CD4-positive, CD25-positive, alpha-beta regulatory T cell (primary cell): ENCODE results near the gene BNIP2. TPM values are rescaled to one million over a fixed set of nuclear protein-coding genes. Genes with fewer than 3 reads are reported as not detected.

Experiments
- ATAC-seq, 2 donors: fragments of 150-1000 bp; cut with Tn5 transposase; one replicate each; pipeline ENCODE4 v1.10.0; 2021; ENCODE audit warnings: low read depth in 2 of 2, moderate number of reproducible peaks in 2 of 2, moderate library complexity in 1 of 2
- DNase-seq, 3 donors: peaks; one replicate each; pipeline versions ENCODE4 v3.0.0 to v3.0.0-alpha.2; 2012 to 2022; ENCODE audit warnings: mixed read lengths in 1 of 3
- H3K27ac ChIP-seq: one replicate; pipeline ENCODE4 v1.7.0; 2013; ENCODE audit warnings: mild to moderate bottlenecking, low read length; ENCODE audit not compliant: insufficient read depth, poor library complexity, severe bottlenecking
- H3K27me3 ChIP-seq: one replicate; pipeline ENCODE4 v1.7.0; 2013; ENCODE audit warnings: low read length; ENCODE audit not compliant: control insufficient read depth, insufficient read depth
- H3K36me3 ChIP-seq: one replicate; pipeline ENCODE4 v1.7.0; 2013; ENCODE audit warnings: mild to moderate bottlenecking, low read length, moderate library complexity; ENCODE audit not compliant: control insufficient read depth, insufficient read depth
- H3K4me1 ChIP-seq: 2 replicates; pipeline ENCODE4 v1.7.0; 2013; ENCODE audit warnings: mild to moderate bottlenecking, low read length; ENCODE audit not compliant: insufficient read depth, control insufficient read depth, poor library complexity, severe bottlenecking
- H3K4me3 ChIP-seq: one replicate; pipeline ENCODE4 v1.7.0; 2013; ENCODE audit warnings: low read depth, mild to moderate bottlenecking, low read length, moderate library complexity
- H3K9me3 ChIP-seq, 2 experiments: 1 replicate in 1 of 2; 2 replicates in 1 of 2; pipeline ENCODE4 v1.7.0; 2013; ENCODE audit warnings: low read length in 2 of 2, mild to moderate bottlenecking in 1 of 2, moderate library complexity in 1 of 2; ENCODE audit not compliant: control insufficient read depth in 2 of 2
- H3K27ac Mint-ChIP-seq, 3 donors: one replicate each; pipeline ENCODE4 v1.8.0; 2020 to 2022; ENCODE audit warnings: mild to moderate bottlenecking in 3 of 3, mixed read lengths in 3 of 3, moderate library complexity in 2 of 3
- H3K27me3 Mint-ChIP-seq: one replicate; pipeline ENCODE4 v1.8.0; 2022; ENCODE audit warnings: mild to moderate bottlenecking, mixed read lengths
- H3K36me3 Mint-ChIP-seq: one replicate; pipeline ENCODE4 v1.8.0; 2020; ENCODE audit warnings: mixed read lengths
- H3K4me1 Mint-ChIP-seq, 4 donors: one replicate each; pipeline ENCODE4 v1.8.0; 2020 to 2022; ENCODE audit warnings: mixed read lengths in 4 of 4, mild to moderate bottlenecking in 1 of 4
- H3K4me3 Mint-ChIP-seq, 4 donors: one replicate each; pipeline ENCODE4 v1.8.0; 2020 to 2022; ENCODE audit warnings: mild to moderate bottlenecking in 4 of 4, mixed read lengths in 4 of 4, moderate library complexity in 3 of 4
- H3K9me3 Mint-ChIP-seq, 7 donors: one replicate each; pipeline ENCODE4 v1.8.0; 2020 to 2022; ENCODE audit warnings: mixed read lengths in 7 of 7, mild to moderate bottlenecking in 3 of 7, moderate library complexity in 2 of 7
- polyA plus RNA-seq, 4 donors: library from polyadenylated mRNA; unstranded; fragments of 300-500 nt; fragmentation: Illumina TruSeq; gene quantifications; one replicate each; pipeline ENCODE4 v1.2.3, GENCODE V29; 2021
- total RNA-seq: library from RNA; stranded (reverse); gene quantifications from one replicate; pipeline ENCODE4 v1.2.3, GENCODE V29; 2022

BNIP2 gene
- total and polyA plus RNA-seq, 5 donors from 2014 or later: 88.6 to 103 (median 95.0) TPM

GRCh38 chr15:59687836-59688235, 1.3 kb downstream of the BNIP2 start:
- peak; percentile 30 to 34 for ATAC-seq
- peak; percentile 24 to 80 (median 27) for DNase-seq
- no peaks in the 10 kb centered on the region for H3K27me3 Mint-ChIP-seq
- peak overlapping the region; percentile 97 to 99 (median 97) for H3K27ac Mint-ChIP-seq
- H3K4me3 ChIP-seq: peak overlapping the region; percentile 98
- peak overlapping the region; percentile 100 for H3K27ac ChIP-seq
- H3K9me3 ChIP-seq: no peaks in the 10 kb centered on the region
- peaks cover 8% of the 10 kb centered on the region for H3K36me3 Mint-ChIP-seq
- H3K4me1 ChIP-seq: peaks cover 43% of the 10 kb centered on the region
- H3K27me3 ChIP-seq: no peaks in the 10 kb centered on the region
- peaks cover 21 to 66% (median 47%) of the 10 kb centered on the region in 4 donors for H3K4me1 Mint-ChIP-seq
- H3K9me3 Mint-ChIP-seq: no peaks in the 10 kb centered on the region
- peaks cover 12% of the 10 kb centered on the region for H3K36me3 ChIP-seq
- peak overlapping the region; percentile 96 to 100 (median 98) for H3K4me3 Mint-ChIP-seq

- H3K36me3 ChIP-seq: peaks cover 20% of the 10 kb centered on the region
- Mint-ChIP-seq H3K36me3 (peaks cover 13% of the 10 kb centered on the region), H3K9me3 (no peaks in the 10 kb centered on the region), H3K27ac (peak overlapping the region in 2 of 3 donors; percentile 20 to 91), H3K4me1 (peaks cover 25 to 66% (median 49%) of the 10 kb centered on the region in 4 donors), H3K27me3 (no peaks in the 10 kb centered on the region), H3K4me3 (peak overlapping the region; percentile 22 to 67 (median 52))
- peak in 1 of 3 donors; percentile 7 for DNase-seq
- no peaks in the 10 kb centered on the region for H3K27me3 ChIP-seq
- H3K27ac ChIP-seq: no peak overlapping the region
- ATAC-seq: no peak
- no peaks in the 10 kb centered on the region for H3K9me3 ChIP-seq
- peak overlapping the region; percentile 52 for H3K4me3 ChIP-seq
- H3K4me1 ChIP-seq: peaks cover 43% of the 10 kb centered on the region
Observed at GRCh38 chr15:59686389-59686788, 2.7 kb downstream of the BNIP2 start.

DNA sequence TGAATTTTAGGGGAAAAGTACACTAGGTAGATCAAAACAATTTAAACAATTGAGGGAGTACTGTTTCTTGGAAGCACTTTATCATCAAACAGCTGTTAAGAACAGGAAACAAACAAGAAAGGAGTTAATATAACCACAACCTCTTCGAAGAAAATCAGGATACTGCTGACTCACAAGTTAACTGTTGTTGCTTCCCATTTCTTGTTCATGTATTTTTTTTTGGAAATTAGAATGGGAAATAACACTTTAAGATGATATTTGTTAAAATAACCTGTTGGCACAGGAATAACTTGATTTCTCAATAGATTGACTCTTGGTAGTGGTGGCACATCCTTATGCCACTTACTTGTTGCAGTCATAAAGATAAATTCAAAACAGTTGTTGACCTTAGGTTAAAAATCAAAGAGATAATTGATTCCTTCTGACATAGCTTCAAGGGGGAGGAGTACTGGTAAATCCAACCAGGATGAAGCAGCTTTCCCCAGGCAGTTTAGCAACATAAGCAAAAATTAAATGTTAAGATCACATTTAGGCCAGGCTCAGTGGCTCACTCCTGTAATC, 3.3 kb downstream of the BNIP2 start:
- H3K9me3 Mint-ChIP-seq: no peaks in the 10 kb centered on the region
- peaks cover 21 to 60% (median 44%) of the 10 kb centered on the region in 4 donors for H3K4me1 Mint-ChIP-seq
- H3K36me3 ChIP-seq: peaks cover 25% of the 10 kb centered on the region
- H3K27me3 Mint-ChIP-seq: no peaks in the 10 kb centered on the region
- H3K36me3 Mint-ChIP-seq: peaks cover 13% of the 10 kb centered on the region
- H3K27ac ChIP-seq: no peak overlapping the region
- DNase-seq (peak in 1 of 3 donors; percentile 45), ATAC-seq (no peak)
- H3K27me3 ChIP-seq: no peaks in the 10 kb centered on the region
- peaks cover 43% of the 10 kb centered on the region for H3K4me1 ChIP-seq
- peak overlapping the region; percentile 22 to 67 (median 52) for H3K4me3 Mint-ChIP-seq
- peak overlapping the region; percentile 52 for H3K4me3 ChIP-seq
- no peaks in the 10 kb centered on the region for H3K9me3 ChIP-seq
- H3K27ac Mint-ChIP-seq: peak overlapping the region in 1 of 3 donors; percentile 20

- DNase-seq (no peak), ATAC-seq (no peak)
- no peaks in the 10 kb centered on the region for H3K27me3 ChIP-seq
- peaks cover 15% of the 10 kb centered on the region for H3K4me1 ChIP-seq
- H3K27ac ChIP-seq: no peak overlapping the region
- H3K4me3 Mint-ChIP-seq: no peak overlapping the region
- peaks cover 37% of the 10 kb centered on the region for H3K36me3 Mint-ChIP-seq
- no peak overlapping the region for H3K4me3 ChIP-seq
- no peaks in the 10 kb centered on the region for H3K9me3 Mint-ChIP-seq
- H3K4me1 Mint-ChIP-seq: peaks cover 22 to 41% (median 30%) of the 10 kb centered on the region in 4 donors
- H3K27me3 Mint-ChIP-seq: no peaks in the 10 kb centered on the region
- peaks cover 68% of the 10 kb centered on the region for H3K36me3 ChIP-seq
- no peaks in the 10 kb centered on the region for H3K9me3 ChIP-seq
- H3K27ac Mint-ChIP-seq: no peak overlapping the region
Observed at GRCh38 chr15:59680870-59681269, 8.2 kb downstream of the BNIP2 start.

- Histone ChIP-seq H3K27me3 (no peaks in the 10 kb centered on the region), H3K27ac (no peak overlapping the region), H3K9me3 (no peaks in the 10 kb centered on the region), H3K36me3 (peaks cover 73% of the 10 kb centered on the region), H3K4me3 (no peak overlapping the region), H3K4me1 (peaks cover 10% of the 10 kb centered on the region)
- Mint-ChIP-seq H3K36me3 (peaks cover 42% of the 10 kb centered on the region), H3K4me1 (peaks cover 22 to 35% (median 26%) of the 10 kb centered on the region in 4 donors), H3K9me3 (no peaks in the 10 kb centered on the region), H3K27ac (no peak overlapping the region), H3K27me3 (no peaks in the 10 kb centered on the region), H3K4me3 (no peak overlapping the region)
- DNase-seq (no peak), ATAC-seq (no peak)
Observed at GRCh38 chr15:59680346-59680745, 8.8 kb downstream of the BNIP2 start.

GRCh38 chr15:59678620-59679019, 10.5 kb downstream of the BNIP2 start:
- Histone ChIP-seq H3K4me1 (no peaks in the 10 kb centered on the region), H3K36me3 (peaks cover 84% of the 10 kb centered on the region), H3K9me3 (no peaks in the 10 kb centered on the region), H3K27me3 (no peaks in the 10 kb centered on the region), H3K4me3 (no peak overlapping the region), H3K27ac (peak overlapping the region; percentile 2)
- no peak for DNase-seq
- ATAC-seq: no peak
- peaks cover 47% of the 10 kb centered on the region for H3K36me3 Mint-ChIP-seq
- H3K4me1 Mint-ChIP-seq: peaks cover 13 to 25% (median 20%) of the 10 kb centered on the region in 4 donors
- H3K4me3 Mint-ChIP-seq: no peak overlapping the region
- no peaks in the 10 kb centered on the region for H3K9me3 Mint-ChIP-seq
- H3K27me3 Mint-ChIP-seq: no peaks in the 10 kb centered on the region
- peak overlapping the region in 1 of 3 donors; percentile 63 for H3K27ac Mint-ChIP-seq

DNA sequence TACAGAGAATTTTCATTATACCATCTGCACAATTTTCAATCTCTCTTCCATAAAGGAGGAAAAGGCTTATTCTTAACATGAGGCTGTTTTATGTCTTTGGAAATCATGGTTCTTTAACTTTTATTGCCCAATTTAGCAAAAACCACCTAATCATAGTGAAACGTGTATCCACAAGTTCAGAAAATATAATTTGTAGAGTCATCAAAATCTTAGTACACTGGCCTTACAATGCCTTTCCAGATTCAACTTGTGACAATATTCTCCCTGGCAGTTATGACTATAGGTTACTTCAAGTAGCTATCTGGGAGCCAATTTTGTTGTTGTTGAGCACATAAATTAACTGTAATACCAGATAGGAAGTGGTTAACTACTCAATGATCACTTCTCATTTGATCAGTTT, 10.9 kb downstream of the BNIP2 start:
- H3K4me1 Mint-ChIP-seq: peaks cover 10 to 23% (median 18%) of the 10 kb centered on the region in 4 donors
- peaks cover 86% of the 10 kb centered on the region for H3K36me3 ChIP-seq
- H3K4me3 Mint-ChIP-seq: no peak overlapping the region
- no peaks in the 10 kb centered on the region for H3K9me3 Mint-ChIP-seq
- H3K27ac ChIP-seq: peak overlapping the region; percentile 2
- no peaks in the 10 kb centered on the region for H3K27me3 Mint-ChIP-seq
- no peak for DNase-seq
- ATAC-seq: no peak
- no peaks in the 10 kb centered on the region for H3K9me3 ChIP-seq
- H3K4me1 ChIP-seq: no peaks in the 10 kb centered on the region
- no peaks in the 10 kb centered on the region for H3K27me3 ChIP-seq
- H3K27ac Mint-ChIP-seq: peak overlapping the region in 1 of 3 donors; percentile 63
- H3K4me3 ChIP-seq: no peak overlapping the region
- peaks cover 45% of the 10 kb centered on the region for H3K36me3 Mint-ChIP-seq

DNA sequence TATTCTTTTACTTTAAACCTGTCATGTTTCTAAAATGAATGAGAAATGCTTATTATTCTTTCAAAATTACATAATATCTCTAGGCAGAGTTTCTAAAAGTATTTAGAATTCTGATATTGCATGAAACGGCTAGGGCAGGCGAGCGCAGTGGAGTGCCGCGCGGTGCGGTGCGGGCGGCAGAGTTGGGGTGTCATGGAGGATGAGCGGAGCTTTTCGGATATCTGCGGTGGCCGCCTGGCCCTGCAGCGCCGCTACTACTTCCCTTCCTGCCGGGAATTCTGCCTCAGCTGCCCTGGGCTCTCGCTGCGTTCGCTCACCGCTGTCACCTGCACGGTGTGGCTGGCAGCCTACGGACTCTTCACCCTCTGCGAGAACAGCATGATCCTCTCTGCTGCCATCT, 12.6 kb downstream of the BNIP2 start:
- Histone ChIP-seq H3K9me3 (no peaks in the 10 kb centered on the region), H3K4me3 (no peak overlapping the region), H3K27me3 (no peaks in the 10 kb centered on the region), H3K4me1 (no peaks in the 10 kb centered on the region), H3K36me3 (peaks cover 88% of the 10 kb centered on the region), H3K27ac (no peak overlapping the region)
- Mint-ChIP-seq H3K27ac (no peak overlapping the region), H3K36me3 (peaks cover 43% of the 10 kb centered on the region), H3K4me3 (no peak overlapping the region), H3K27me3 (no peaks in the 10 kb centered on the region), H3K4me1 (peaks cover 6 to 18% (median 16%) of the 10 kb centered on the region in 4 donors), H3K9me3 (no peaks in the 10 kb centered on the region)
- no peak for ATAC-seq
- no peak for DNase-seq
